Activated CD8-positive, alpha-beta T cell treated with anti-CD3 and anti-CD28 coated beads, Interleukin-2, amount 10 ng/mL, durations not matched to agents 7 days and 5 days (primary cell): ENCODE measurements around the gene SOX15. TPM values are rescaled to one million over a fixed set of nuclear protein-coding genes. Genes with fewer than 3 reads are reported as not detected.
A peak's percentile ranks its signal among the peaks of the same experiment; 100 is the strongest.
"Not testable (repeated sequence)": the region's sequence is repeated elsewhere in the genome, so short reads cannot be mapped to it uniquely, and the experiment has no call there.

Experiments used
- ATAC-seq: fragments of 150-1000 bp; cut with Tn5 transposase; one replicate; pipeline ENCODE4 v1.10.0; 2021; ENCODE audit warnings: moderate library complexity
- CTCF ChIA-PET: fragments of 350-600 bp; sonication (Branson Sonifier 250); formaldehyde crosslinking; loops from one replicate; lab custom pipeline; 2021; ENCODE audit warnings: antibody characterized with exemption; lab: Charles Lee
- POLR2A ChIA-PET: fragments of 350-600 bp; sonication (Branson Sonifier 250); formaldehyde crosslinking; loops from one replicate; lab custom pipeline; 2021; ENCODE audit warnings: antibody characterized with exemption; lab: Charles Lee
- DNase-seq: peaks from one replicate; pipeline ENCODE4 v3.0.0-alpha.2; 2020
- H3K27ac Mint-ChIP-seq: one replicate; pipeline ENCODE4 v1.8.0; 2021; ENCODE audit warnings: mild to moderate bottlenecking, mixed read lengths
- H3K27me3 Mint-ChIP-seq: one replicate; pipeline ENCODE4 v1.8.0; 2021; ENCODE audit warnings: low read depth, mixed read lengths
- H3K36me3 Mint-ChIP-seq: one replicate; pipeline ENCODE4 v1.8.0; 2021; ENCODE audit warnings: low read depth, mixed read lengths
- H3K4me1 Mint-ChIP-seq: one replicate; pipeline ENCODE4 v1.8.0; 2021; ENCODE audit warnings: low read depth, mixed read lengths
- H3K4me3 Mint-ChIP-seq: one replicate; pipeline ENCODE4 v1.8.0; 2021; ENCODE audit warnings: mild to moderate bottlenecking, mixed read lengths
- H3K9me3 Mint-ChIP-seq: one replicate; pipeline ENCODE4 v1.8.0; 2022; ENCODE audit warnings: mixed read lengths; ENCODE audit not compliant: insufficient read depth
- total RNA-seq, 2 experiments: library from RNA; stranded (reverse); gene quantifications; one replicate each; pipeline ENCODE4 v1.2.3, GENCODE V29; 2021

The SOX15 gene
- total RNA-seq, 2 experiments from 2014 or later, result 0.29 to 0.34 TPM

DNA sequence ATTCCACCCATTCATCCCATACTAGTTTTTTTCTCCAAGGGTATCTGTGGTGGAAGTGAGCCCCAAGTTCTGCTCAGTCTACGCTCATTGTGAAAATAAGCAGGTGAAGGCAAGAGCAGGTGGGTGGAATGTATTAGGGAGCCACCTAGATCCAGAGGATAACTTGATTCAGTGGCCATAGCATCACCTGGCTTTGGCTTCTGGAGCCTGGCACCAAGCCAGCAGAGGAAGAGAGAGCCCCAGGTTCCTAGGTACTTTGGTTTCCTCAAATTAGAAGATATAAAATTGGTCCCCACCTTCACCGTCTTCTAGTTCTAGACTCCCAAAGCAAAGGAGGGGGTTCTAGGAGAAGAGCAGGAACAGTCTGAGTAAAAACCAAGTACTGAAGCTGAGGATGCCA is 20.7 kb upstream of the SOX15 start:
- H3K27ac Mint-ChIP-seq, result no peak overlapping the region
- ChIA-PET POLR2A (no interaction called here), CTCF (interaction anchor here (0.8 to 1.9 kb wide), 5 partner anchors 17 to 50 kb away, joined by 3 to 6 read pairs (median 3); partner anchors contain the start of gene SAT2)
- no peak overlapping the region for H3K4me3 Mint-ChIP-seq
- H3K27me3 Mint-ChIP-seq, result no peaks in the 10 kb centered on the region
- peaks cover 25% of the 10 kb centered on the region for H3K36me3 Mint-ChIP-seq
- DNase-seq (no peak), ATAC-seq (no peak)
- no peaks in the 10 kb centered on the region for H3K9me3 Mint-ChIP-seq
- peaks cover 25% of the 10 kb centered on the region for H3K4me1 Mint-ChIP-seq

DNA sequence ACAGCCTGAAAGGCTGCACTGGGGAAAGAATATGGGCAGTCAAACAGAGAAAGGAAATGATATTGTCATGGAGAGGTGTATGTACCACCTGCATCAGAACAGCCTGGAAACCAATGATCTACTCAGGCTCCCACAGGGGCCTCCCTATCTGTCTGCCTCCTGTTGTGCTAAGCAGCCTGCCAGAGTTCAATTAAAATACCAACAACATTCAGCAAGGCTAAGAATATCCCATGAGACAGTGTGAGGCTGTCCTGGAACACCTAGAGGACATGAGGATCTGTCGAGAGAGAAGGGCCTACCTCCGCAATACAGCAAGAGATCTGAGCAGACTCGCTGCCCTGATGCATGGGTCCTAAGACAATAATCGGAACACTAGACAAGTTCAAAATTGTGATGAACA is 16.4 kb upstream of the SOX15 start:
- ATAC-seq, result no peak
- H3K27ac Mint-ChIP-seq, result no peak overlapping the region
- POLR2A ChIA-PET, result no interaction called here

DNA sequence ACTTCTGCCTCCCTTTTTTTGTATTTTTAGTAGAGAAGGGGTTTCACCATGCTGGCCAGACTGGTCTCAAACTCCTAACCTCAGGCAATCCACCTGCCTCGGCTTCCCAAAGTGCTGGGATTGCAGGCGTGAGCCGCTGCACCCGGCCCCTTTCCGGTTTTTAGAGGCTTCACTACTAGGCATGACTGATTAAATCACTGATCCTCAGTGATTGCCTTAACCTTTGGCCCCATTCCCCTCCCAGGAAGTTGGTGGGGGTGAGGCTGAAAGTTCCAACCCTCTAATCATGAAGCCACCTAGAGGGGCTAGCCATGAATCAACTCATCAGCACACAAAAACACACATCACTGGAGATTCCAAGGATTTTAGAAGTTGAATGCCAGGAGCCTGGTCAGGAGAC is 7.7 kb upstream of the SOX15 start:
- H3K27me3 Mint-ChIP-seq, H3K9me3 Mint-ChIP-seq, H3K4me1 Mint-ChIP-seq, H3K4me3 Mint-ChIP-seq, DNase-seq, H3K27ac Mint-ChIP-seq, ATAC-seq, POLR2A ChIA-PET, CTCF ChIA-PET: not testable (repeated sequence)
- peaks cover 60% of the 10 kb centered on the region for H3K36me3 Mint-ChIP-seq

More for the DNA sequence above, 16.4 kb upstream of the SOX15 start:
- no peaks in the 10 kb centered on the region for H3K4me1 Mint-ChIP-seq
- peaks cover 38% of the 10 kb centered on the region for H3K36me3 Mint-ChIP-seq
- H3K9me3 Mint-ChIP-seq, result no peaks in the 10 kb centered on the region
- CTCF ChIA-PET, result interaction anchor here (1.0 kb wide), 1 partner anchor 45 kb away, joined by 3 read pairs; no protein-coding TSS in a partner anchor
- no peak overlapping the region for H3K4me3 Mint-ChIP-seq
- DNase-seq, result no peak
- H3K27me3 Mint-ChIP-seq, result no peaks in the 10 kb centered on the region

DNA sequence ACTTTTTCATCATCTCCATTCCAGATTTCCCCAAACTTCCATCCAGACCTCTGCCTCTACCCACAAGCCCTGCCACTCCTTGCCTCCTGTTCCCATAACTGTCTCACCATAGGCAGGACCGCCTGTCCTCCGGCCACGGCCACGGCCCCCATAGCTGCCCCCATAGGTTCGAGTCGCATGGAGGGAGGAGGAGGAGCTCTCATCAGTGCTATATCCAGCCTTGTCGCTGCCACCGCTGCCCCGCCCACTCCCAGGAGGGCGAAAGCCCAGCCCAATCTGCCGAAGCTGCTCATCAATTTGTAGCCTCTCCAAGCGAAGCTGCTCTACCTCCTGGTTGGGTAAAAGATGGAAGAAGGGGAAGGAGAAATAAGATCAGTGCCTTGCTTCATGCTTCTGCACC is 3.4 kb upstream of the SOX15 start:
- Mint-ChIP-seq H3K4me1 (no peaks in the 10 kb centered on the region), H3K4me3 (no peak overlapping the region), H3K27me3 (no peaks in the 10 kb centered on the region), H3K27ac (no peak overlapping the region), H3K36me3 (peaks cover 55% of the 10 kb centered on the region), H3K9me3 (no peaks in the 10 kb centered on the region)
- POLR2A ChIA-PET, result interaction anchor here (0.6 kb wide), 1 partner anchor 20 kb away, joined by 4 read pairs; no protein-coding TSS in a partner anchor
- ATAC-seq, result no peak
- CTCF ChIA-PET, result interaction anchor here (1.6 kb wide), 1 partner anchor 33 kb away, joined by 3 read pairs; no protein-coding TSS in a partner anchor
- no peak for DNase-seq

DNA sequence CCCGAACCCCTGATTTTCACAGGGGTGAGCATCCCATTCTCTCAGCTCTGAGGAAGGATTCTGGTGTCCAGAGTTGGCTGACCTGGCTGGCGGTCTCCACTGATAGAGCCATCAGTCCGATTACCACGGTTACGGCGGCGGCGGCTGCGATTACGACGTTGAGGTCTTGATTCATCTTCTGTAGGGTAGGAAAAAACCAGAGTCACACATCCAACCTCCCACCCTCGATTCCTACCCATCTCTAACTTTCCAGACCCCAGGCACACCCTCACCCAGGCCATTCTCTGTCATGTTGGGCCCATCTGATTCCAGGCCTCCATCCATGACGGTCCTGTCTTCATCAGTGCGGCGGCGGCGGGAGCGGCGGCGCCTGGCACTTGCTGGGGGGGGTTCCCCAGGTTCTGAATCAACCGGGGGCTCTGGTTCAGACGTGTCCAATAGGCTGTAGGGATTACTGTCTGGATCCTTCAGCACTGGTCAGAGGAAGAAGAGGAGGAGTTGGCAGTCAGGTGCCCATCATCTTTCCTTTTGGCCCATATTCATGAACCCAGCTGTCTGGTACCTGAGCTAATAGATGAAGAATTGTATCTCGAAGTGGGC is 2.6 kb upstream of the SOX15 start:
- Mint-ChIP-seq H3K4me3 (no peak overlapping the region), H3K9me3 (no peaks in the 10 kb centered on the region), H3K27ac (no peak overlapping the region), H3K27me3 (no peaks in the 10 kb centered on the region), H3K36me3 (peaks cover 61% of the 10 kb centered on the region), H3K4me1 (peaks cover 2% of the 10 kb centered on the region)
- CTCF ChIA-PET, result no interaction called here
- DNase-seq (no peak), ATAC-seq (no peak)
- POLR2A ChIA-PET, result interaction anchor here (0.6 to 1.2 kb wide), 2 partner anchors 19 to 35 kb away, joined by 4 read pairs; partner anchors contain the start of gene SAT2

DNA sequence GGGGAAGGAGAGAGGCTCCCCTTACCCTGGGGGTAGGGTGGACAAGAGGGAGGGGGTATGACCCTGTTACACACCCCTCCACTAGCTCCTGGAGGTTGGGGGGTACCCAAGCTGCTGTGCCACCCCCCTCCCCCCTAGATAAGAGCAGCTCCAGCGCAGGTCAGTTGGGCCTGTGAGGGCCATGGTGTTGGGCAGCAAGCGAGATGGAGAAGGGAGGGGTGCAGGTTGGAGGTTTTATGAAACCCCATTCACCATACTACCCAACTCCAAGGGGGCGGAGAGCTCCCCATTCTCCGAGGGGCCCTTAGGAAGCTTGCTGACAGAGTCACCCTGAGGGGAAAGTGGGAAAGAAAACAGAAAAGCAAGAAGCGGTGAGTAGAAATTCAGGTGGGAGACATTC is 1.7 kb upstream of the SOX15 start:
- H3K4me3 Mint-ChIP-seq, result no peak overlapping the region
- DNase-seq, result no peak
- peaks cover 63% of the 10 kb centered on the region for H3K36me3 Mint-ChIP-seq
- H3K9me3 Mint-ChIP-seq, result no peaks in the 10 kb centered on the region
- no peaks in the 10 kb centered on the region for H3K27me3 Mint-ChIP-seq
- no peak overlapping the region for H3K27ac Mint-ChIP-seq
- peaks cover 8% of the 10 kb centered on the region for H3K4me1 Mint-ChIP-seq
- no peak for ATAC-seq
- CTCF ChIA-PET, result interaction anchor here (1.2 to 3.3 kb wide), 3 partner anchors 23 to 96 kb away, joined by 3 to 21 read pairs (median 4); partner anchors contain the start of genes FXR2, TP53 and WRAP53
- POLR2A ChIA-PET, result interaction anchor here (1.2 kb wide), 1 partner anchor 36 kb away, joined by 4 read pairs; the partner anchor contains the start of gene SAT2

DNA sequence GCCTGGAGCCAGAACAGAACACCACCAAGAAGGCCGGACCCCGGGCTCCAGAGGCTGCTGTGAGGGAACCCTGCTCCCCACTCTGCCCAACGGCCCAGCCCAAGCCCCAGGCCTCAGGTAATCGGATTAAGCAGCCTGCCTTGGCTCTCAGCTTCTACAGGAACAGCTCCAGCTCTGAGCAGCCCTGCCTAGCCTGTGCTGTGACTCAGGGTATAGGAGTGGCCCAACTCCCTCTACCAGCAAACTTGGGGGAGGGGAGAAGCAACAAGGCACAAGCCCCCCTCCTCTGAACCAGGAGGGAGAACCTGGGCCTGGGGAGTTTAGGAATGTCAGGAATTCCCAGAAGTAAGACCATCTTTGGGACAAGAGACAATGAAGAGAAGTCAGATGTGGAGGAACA is 849 bp upstream of the SOX15 start:
- peaks cover 59% of the 10 kb centered on the region for H3K36me3 Mint-ChIP-seq
- H3K27me3 Mint-ChIP-seq, result no peaks in the 10 kb centered on the region
- POLR2A ChIA-PET, result interaction anchor here (0.5 to 2.0 kb wide), 2 partner anchors 11 to 25 kb away, joined by 3 to 8 read pairs; partner anchors contain the start of gene CD68
- H3K4me3 Mint-ChIP-seq, result no peak overlapping the region
- peak overlapping the region; percentile 69 for H3K27ac Mint-ChIP-seq
- H3K9me3 Mint-ChIP-seq, result no peaks in the 10 kb centered on the region
- CTCF ChIA-PET, result interaction anchor here (1.4 to 3.3 kb wide), 4 partner anchors 24 to 545 kb away, joined by 3 to 21 read pairs (median 6); partner anchors contain the start of genes FXR2, TMEM95, TP53 and WRAP53
- DNase-seq, result no peak
- ATAC-seq, result no peak
- H3K4me1 Mint-ChIP-seq, result peaks cover 10% of the 10 kb centered on the region

DNA sequence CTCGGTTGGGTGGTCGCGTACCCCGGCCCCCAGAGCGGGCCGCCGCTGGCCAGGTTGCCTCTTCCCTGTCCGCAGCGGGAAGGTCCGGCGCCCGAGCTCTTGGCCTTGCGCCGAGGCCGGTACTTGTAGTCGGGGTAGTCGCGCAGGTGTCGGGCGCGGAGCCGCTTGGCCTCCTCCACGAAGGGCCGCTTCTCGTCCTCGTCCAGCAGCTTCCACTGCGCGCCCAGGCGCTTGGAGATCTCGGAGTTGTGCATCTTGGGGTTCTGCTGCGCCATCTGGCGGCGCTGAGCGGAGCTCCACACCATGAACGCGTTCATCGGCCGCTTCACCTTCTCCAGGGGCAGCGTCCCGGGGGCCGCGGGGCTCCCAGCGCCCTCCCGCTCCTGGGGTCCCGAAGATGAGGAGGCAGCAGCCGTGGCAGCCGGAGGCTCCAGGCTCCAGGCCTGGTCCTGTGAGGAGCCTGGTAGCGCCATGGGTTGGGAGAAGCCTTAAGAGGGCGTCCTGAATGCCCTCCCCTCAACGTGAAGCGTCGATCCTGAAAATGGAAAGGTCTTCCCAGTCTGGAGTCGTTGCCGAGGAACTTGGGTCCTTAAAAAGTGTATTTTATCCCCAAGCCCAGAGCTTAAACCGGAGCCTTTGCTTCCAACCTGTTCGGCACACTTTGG is 558 bp downstream of the SOX15 start:
- no peak overlapping the region for H3K27ac Mint-ChIP-seq
- POLR2A ChIA-PET, result interaction anchor here (0.7 to 2.0 kb wide), 6 partner anchors 9 to 76 kb away, joined by 3 to 9 read pairs (median 4); partner anchors contain the start of gene CD68
- H3K36me3 Mint-ChIP-seq, result peaks cover 56% of the 10 kb centered on the region
- DNase-seq, result peak; percentile 74
- CTCF ChIA-PET, result interaction anchor here (0.6 to 3.3 kb wide), 26 partner anchors 9 to 544 kb away, joined by 3 to 22 read pairs (median 6); partner anchors contain the start of genes CD68, FXR2, TMEM102 and TMEM95
- H3K4me1 Mint-ChIP-seq, result peaks cover 20% of the 10 kb centered on the region
- H3K27me3 Mint-ChIP-seq, result no peaks in the 10 kb centered on the region
- no peaks in the 10 kb centered on the region for H3K9me3 Mint-ChIP-seq
- peak; percentile 75 for ATAC-seq
- no peak overlapping the region for H3K4me3 Mint-ChIP-seq

DNA sequence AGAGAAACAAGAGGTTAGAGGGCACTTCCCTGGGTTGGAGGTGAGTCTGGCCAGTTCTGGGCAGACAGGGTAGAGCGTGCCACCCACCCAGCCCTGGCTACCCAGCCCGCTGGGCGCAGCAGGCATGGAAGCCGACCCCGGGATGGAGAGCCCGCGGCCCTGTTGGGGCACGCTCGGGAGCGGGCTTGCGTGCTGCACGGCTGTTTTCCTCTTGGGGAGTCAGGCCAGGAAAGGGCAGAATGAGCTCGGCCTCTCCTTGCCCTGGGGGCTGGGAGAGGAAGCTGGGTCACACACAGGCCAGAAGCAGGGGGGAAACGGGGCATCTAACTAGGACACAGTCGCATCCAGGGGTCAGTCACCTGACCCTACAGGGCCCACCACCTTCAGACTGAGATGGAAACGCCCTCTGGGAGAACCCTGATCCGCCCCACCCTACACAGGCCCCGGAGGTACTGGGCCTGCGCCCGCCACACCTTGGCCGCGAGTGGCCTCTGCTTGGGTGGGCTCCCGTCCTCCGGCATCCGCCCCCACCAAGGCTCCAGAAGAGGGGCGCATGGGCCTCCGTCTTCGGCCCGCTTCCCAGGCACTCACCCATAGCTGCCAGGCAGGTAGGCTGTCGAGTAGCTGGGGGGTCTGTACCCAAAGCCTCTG is 1.2 kb downstream of the SOX15 start:
- DNase-seq, result no peak
- Mint-ChIP-seq H3K27me3 (no peaks in the 10 kb centered on the region), H3K4me3 (no peak overlapping the region), H3K4me1 (peaks cover 21% of the 10 kb centered on the region), H3K27ac (no peak overlapping the region), H3K36me3 (peaks cover 51% of the 10 kb centered on the region), H3K9me3 (no peaks in the 10 kb centered on the region)
- POLR2A ChIA-PET, result interaction anchor here (0.7 to 2.0 kb wide), 5 partner anchors 9 to 75 kb away, joined by 3 to 9 read pairs (median 4); partner anchors contain the start of gene CD68
- ATAC-seq, result no peak
- CTCF ChIA-PET, result interaction anchor here (0.7 to 3.3 kb wide), 21 partner anchors 9 to 330 kb away, joined by 3 to 22 read pairs (median 6); partner anchors contain the start of genes CD68, FXR2, TMEM102 and TMEM95

DNA sequence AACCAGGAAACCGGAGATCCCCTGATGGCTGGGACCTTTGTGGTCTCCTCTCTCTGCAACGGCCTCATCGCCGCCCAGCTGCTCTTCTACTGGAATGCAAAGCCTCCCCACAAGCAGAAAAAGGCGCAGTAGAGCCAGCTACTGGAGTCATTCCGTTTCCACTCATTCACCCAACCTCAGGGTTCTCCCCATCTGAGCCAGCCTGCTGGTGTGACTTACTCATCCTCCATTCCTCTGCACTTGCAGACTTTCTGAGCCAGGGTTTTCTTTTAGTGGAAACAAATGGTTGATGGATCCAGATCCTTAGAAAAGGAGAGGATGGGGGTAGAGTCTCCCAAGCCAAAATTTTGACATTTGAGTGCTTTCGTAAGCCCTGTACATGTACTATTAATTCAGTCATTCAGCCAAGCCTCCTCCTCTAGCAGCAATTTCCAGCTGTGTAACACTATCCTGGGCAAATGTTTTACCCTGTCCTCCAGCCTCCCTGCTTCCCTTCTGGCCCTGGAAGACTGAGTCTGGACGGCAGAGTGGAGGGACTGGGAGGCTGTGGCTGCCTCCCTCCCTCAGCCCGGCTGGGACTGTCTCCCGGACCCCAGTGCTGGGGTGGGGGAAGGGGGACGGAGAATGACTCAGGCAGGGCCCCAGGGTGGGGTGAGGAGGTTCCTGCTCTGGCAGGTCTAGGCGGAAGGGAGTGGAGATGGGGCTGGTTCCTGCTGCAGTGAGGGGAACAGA is 2.3 kb downstream of the SOX15 start:
- peaks cover 30% of the 10 kb centered on the region for H3K4me1 Mint-ChIP-seq
- no peaks in the 10 kb centered on the region for H3K9me3 Mint-ChIP-seq
- no peak overlapping the region for H3K4me3 Mint-ChIP-seq
- ATAC-seq (no peak), DNase-seq (no peak)
- H3K36me3 Mint-ChIP-seq, result peaks cover 44% of the 10 kb centered on the region
- POLR2A ChIA-PET, result interaction anchor here (0.6 to 1.1 kb wide), 2 partner anchors 40 to 503 kb away, joined by 3 read pairs; partner anchors contain the start of gene SAT2
- no peaks in the 10 kb centered on the region for H3K27me3 Mint-ChIP-seq
- CTCF ChIA-PET, result interaction anchor here (1.0 to 5.3 kb wide), 6 partner anchors 12 to 232 kb away, joined by 3 to 45 read pairs (median 4); partner anchors contain the start of genes TMEM95, TP53 and WRAP53
- peak overlapping the region; percentile 9 for H3K27ac Mint-ChIP-seq
